Measurements from ENCODE around the gene SLC12A8. TPM values are rescaled to one million over a fixed set of nuclear protein-coding genes. Genes with fewer than 3 reads are reported as not detected.

The SLC12A8 gene
- total and polyA plus RNA-seq, 9 of the 15 experiments (the other 6 are each of a cell fraction or from before 2014, with no cell fraction given), result 0.04 to 0.33 (median 0.09) TPM; not detected in 4

- TF ChIP-seq ELK1 (CRISPR knock-in tag; IDR thresholded peaks at IDR 0.05) (no peak), SNIP1 (IDR thresholded peaks at IDR 0.05; ENCODE audit: low read depth) (no peak), FOXK2 (conservative IDR thresholded peaks at IDR 0.05 in 1 of 2, IDR thresholded peaks at IDR 0.05 in 1 of 2; ENCODE audit: low read depth in 2 of 2) (no peak), PHB (CRISPR knock-in tag; IDR thresholded peaks at IDR 0.05) (no peak), ZNF212 (CRISPR knock-in tag; IDR thresholded peaks at IDR 0.05) (no peak), RFX7 (CRISPR knock-in tag; IDR thresholded peaks at IDR 0.05) (no peak), SOX6 (IDR thresholded peaks at IDR 0.05) (peak; percentile 17; the same call in 1 of the 2 replicates), NR2F6 (CRISPR knock-in tag; IDR thresholded peaks at IDR 0.05) (no peak), KAT2B (IDR thresholded peaks at IDR 0.05; ENCODE audit: low read depth, low read length) (no peak), KAT8 (IDR thresholded peaks at IDR 0.05; ENCODE audit: low read depth) (no peak), SMARCA4 (IDR thresholded peaks at IDR 0.05) (peak; percentile 41; the same call in 1 of the 2 replicates), HIVEP1 (CRISPR knock-in tag; IDR thresholded peaks at IDR 0.05) (no peak), ATF3 (IDR thresholded peaks at IDR 0.05) (peak; percentile 92), ATF3 (CRISPR knock-in tag; conservative IDR thresholded peaks at IDR 0.05) (no peak), PBX2 (CRISPR knock-in tag; IDR thresholded peaks at IDR 0.05; ENCODE audit: low read depth) (no peak), PBX2 (tag; conservative IDR thresholded peaks at IDR 0.05; ENCODE audit: low read depth) (peak; percentile 48), ZNF707 (CRISPR knock-in tag; conservative IDR thresholded peaks at IDR 0.05) (no peak), NRF1 (conservative IDR thresholded peaks at IDR 0.05 in 1 of 2, IDR thresholded peaks at IDR 0.05 in 1 of 2) (peak in 1 of 2 experiments; percentile 21; a peak in 1 of 4 replicates), RB1 (IDR thresholded peaks at IDR 0.05; ENCODE audit: low read depth) (no peak), ZHX1 (conservative IDR thresholded peaks at IDR 0.05; ENCODE audit: low read length) (0 out of 2 replicates have a peak, but pooled peaks have one; percentile 20), TFAM (CRISPR knock-in tag; conservative IDR thresholded peaks at IDR 0.05) (no peak), ZSCAN29 (IDR thresholded peaks at IDR 0.05) (no peak), FUS (optimal IDR thresholded peaks at IDR 0.05; ENCODE audit: low read depth, low read length) (no peak)
Observed at GRCh38 chr3:125154800-125155269, 57.7 kb downstream of the SLC12A8 start (continued).
